ENCODE results near the gene CDK5. TPM values are rescaled to one million over a fixed set of nuclear protein-coding genes. Genes with fewer than 3 reads are reported as not detected.
A peak's percentile ranks its signal among the peaks of the same experiment; 100 is the strongest.

Gene CDK5
- total and polyA plus RNA-seq, 10 of the 15 experiments (the other 5 are each of a cell fraction or from before 2014, with no cell fraction given): 1.5 to 33.4 (median 21.6) TPM

GRCh38 chr7:151008511-151009323, 49.0 kb downstream of the CDK5 start (continued):
- peak in 1 of 2 experiments; percentile 25; a peak in 1 of 4 replicates for TF ChIP-seq IKZF2 (IDR thresholded peaks at IDR 0.05)
- TF ChIP-seq ZNF687 (IDR thresholded peaks at IDR 0.05): 0 out of 2 replicates have a peak, but pooled peaks have one; percentile 58
- TF ChIP-seq PKNOX1 (IDR thresholded peaks at IDR 0.05): peak; percentile 30; the same call in 1 of the 2 replicates
- peak; percentile 39; the same call in 1 of the 2 replicates for TF ChIP-seq POLR2AphosphoS5 (IDR thresholded peaks at IDR 0.05; ENCODE audit: low read length)
- no peak for TF ChIP-seq NR2C1 (IDR thresholded peaks at IDR 0.05)
- TF ChIP-seq NR2F1 (conservative IDR thresholded peaks at IDR 0.05): peak; percentile 26; the same call in 1 of the 2 replicates
- TF ChIP-seq SMC3 (IDR thresholded peaks at IDR 0.05; ENCODE audit: borderline replicate concordance, low read length): peak; percentile 49; the same call in 1 of the 2 replicates
- TF ChIP-seq ZNF217 (IDR thresholded peaks at IDR 0.05): peak; percentile 69; the same call in 1 of the 2 replicates
- TF ChIP-seq MTA2 (IDR thresholded peaks at IDR 0.05; ENCODE audit: low read depth): no peak
- peak; percentile 25 for TF ChIP-seq RELA (IDR thresholded peaks at IDR 0.05; ENCODE audit: borderline replicate concordance, partially characterized antibody)
- TF ChIP-seq ASH2L (IDR thresholded peaks at IDR 0.05; ENCODE audit: borderline replicate concordance, low read depth): no peak
- 0 out of 2 replicates have a peak, but pooled peaks have one; percentile 4 for TF ChIP-seq ZNF592 (IDR thresholded peaks at IDR 0.05)
- TF ChIP-seq MLLT1 (IDR thresholded peaks at IDR 0.05): peak; percentile 74; the same call in 1 of the 2 replicates
- no peak for TF ChIP-seq USF1 (IDR thresholded peaks at IDR 0.05; ENCODE audit: borderline replicate concordance, extremely low read length, insufficient read depth, low read depth, low read length)
- peak; percentile 24; the same call in 1 of the 2 replicates for TF ChIP-seq RAD21 (IDR thresholded peaks at IDR 0.05; ENCODE audit: insufficient read depth, low read depth, low read length)
